H7 (cell line): ENCODE results near the gene CDCA5. TPM values are rescaled to one million over a fixed set of nuclear protein-coding genes. Genes with fewer than 3 reads are reported as not detected.
"Not testable (repeated sequence)": the region's sequence is repeated elsewhere in the genome, so short reads cannot be mapped to it uniquely, and the experiment has no call there.

ENCODE experiments used
- DNase-seq: peaks from one replicate; pipeline ENCODE4 v3.0.0; 2012
- H3K27me3 ChIP-seq: 2 replicates; pipeline ENCODE4 v1.6.0; 2011; ENCODE audit warnings: mild to moderate bottlenecking, low read length; ENCODE audit not compliant: control insufficient read depth, insufficient read depth
- H3K36me3 ChIP-seq: replicated peaks from 2 replicates; pipeline ENCODE4 v1.5.1; 2011; ENCODE audit warnings: low read length; ENCODE audit not compliant: control insufficient read depth, insufficient read depth
- H3K4me3 ChIP-seq: 2 replicates; pipeline ENCODE4 v1.5.1; 2011; ENCODE audit warnings: low read depth, mild to moderate bottlenecking, control low read depth, low read length, moderate library complexity; ENCODE audit not compliant: insufficient read depth
- total RNA-seq: library from RNA; depleted of rRNA; stranded (reverse); fragments of >200 nt; shearing (Covaris generic); gene quantifications from 2 replicates; pipeline ENCODE4 v1.2.3, GENCODE V29; 2014

Gene CDCA5
- total RNA-seq, 1 experiment from 2014 or later: 83.8 TPM

DNA sequence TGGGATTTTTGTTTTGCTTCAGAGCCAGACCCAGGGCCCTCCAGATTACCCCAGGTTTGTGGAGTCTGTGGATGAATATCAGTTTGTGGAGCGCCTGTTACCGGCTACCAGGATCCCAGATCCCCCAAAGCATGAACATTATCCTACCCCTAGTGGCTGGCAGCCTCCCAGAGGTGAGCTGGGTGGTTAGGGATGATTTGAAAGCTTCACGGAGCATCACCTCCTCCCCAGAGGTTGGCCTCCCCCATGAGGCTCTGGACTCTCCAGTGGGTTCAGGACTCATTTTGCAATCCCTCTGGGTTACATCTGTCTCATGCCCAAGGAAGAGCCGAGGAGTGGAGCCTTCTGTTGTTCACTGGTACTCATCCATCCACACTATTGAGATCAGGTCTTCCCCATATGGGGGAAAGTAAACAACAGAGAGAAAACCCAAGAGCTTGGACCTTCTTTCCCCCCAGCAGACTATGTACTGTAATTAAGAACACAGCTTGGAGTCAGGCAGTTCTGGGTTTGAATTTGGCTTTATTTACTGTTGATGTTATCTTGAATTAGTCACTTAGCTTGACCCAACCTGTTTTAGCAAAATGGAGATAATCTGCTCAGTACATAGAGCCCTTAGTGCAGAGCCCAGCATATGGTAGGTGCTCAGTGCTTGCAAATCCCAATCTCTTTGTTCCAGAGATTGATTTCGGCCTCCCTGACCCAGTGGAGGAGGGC is 40.8 kb upstream of the CDCA5 start:
- Histone ChIP-seq H3K27me3 (no peaks in the 10 kb centered on the region), H3K36me3 (peaks cover 50% of the 10 kb centered on the region), H3K4me3 (no peak overlapping the region)
- DNase-seq: no peak

DNA sequence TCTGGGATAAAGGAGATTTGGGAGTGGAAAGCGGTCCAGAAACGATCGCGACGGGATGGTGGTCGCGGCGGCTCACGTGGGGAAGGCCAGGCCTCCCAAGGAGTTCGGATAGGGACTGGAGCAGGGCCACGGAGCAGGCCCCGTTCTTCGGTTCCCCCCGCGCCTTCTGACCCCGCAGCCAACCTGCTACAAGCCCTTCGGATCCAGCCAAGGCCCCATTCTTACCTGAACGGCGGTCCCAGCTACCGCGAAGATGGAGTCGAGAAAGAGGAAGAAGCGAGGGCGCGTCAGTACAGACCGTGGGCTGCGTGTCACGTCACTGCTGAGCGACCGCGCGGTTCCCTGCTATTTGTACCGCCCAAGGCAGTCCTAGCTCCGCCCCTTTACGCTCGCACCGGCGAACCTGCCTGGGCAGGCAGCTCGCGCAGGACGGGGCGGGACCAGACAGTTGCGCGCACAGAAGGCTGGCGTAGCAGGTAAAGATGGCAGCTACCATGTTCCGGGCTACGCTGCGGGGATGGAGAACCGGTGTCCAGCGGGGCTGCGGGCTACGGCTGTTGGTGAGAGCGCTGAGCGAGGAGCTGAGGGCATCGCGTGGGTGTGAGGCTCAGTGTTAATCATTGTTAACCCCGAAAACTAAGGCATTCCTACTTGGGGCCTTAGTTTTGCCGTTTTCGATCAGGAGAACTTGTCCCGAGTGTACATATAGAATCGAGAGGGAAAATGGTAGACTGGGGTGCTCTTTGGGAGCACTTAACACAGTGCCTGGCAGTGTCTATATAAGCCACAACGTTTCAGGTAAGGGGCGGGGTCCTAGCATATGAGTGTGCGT is 38.2 kb upstream of the CDCA5 start, which contains the start of the genes FAU and MRPL49:
Gene FAU, minus strand, starts transcription at position 270 of the 832 bp plus-strand sequence. CDS start 321 bp downstream, outside the sequence.
Gene MRPL49, plus strand, starts transcription at position 457 of the 832 bp plus-strand sequence. Its CDS starts 26 bp downstream, at position 483.
- Histone ChIP-seq H3K4me3 (peak within 1 kb of the TSS; percentile 98), H3K36me3 (peaks cover 42% of the 10 kb centered on the region), H3K27me3 (no peaks in the 10 kb centered on the region)
- peak; percentile 98 for DNase-seq

GRCh38 chr11:65121447-65121864 is 37.6 kb upstream of the CDCA5 start:
- Histone ChIP-seq H3K4me3 (peak overlapping the region; percentile 98), H3K36me3 (peaks cover 37% of the 10 kb centered on the region)
- DNase-seq: peak; percentile 50

DNA sequence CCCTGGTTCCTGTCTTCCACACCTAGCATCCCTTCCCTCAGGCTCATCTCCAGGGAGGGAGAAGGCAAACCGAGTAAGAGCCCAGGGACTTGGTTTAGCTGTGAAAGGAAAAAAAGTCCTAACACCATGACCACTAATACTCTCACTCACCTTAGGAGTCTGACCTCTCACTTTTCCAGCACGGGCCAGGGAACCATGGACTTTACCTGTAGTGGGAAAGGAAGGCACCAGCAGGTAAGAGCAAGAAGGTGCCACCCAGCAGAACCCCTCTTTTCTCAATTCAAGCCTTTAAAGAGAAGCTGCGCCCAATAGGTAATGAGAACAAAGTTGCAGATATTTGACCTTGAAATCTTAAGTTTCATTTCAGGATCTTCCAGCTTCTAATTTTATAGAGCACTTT is 37.0 kb upstream of the CDCA5 start:
- DNase-seq: no peak
- Histone ChIP-seq H3K4me3 (peak overlapping the region; percentile 98), H3K27me3 (no peaks in the 10 kb centered on the region), H3K36me3 (peaks cover 37% of the 10 kb centered on the region)

More at GRCh38 chr11:65121447-65121864, 37.6 kb upstream of the CDCA5 start:
- H3K27me3 ChIP-seq: no peaks in the 10 kb centered on the region

- Histone ChIP-seq H3K36me3 (peaks cover 27% of the 10 kb centered on the region), H3K27me3 (no peaks in the 10 kb centered on the region), H3K4me3 (no peak overlapping the region)
- DNase-seq: no peak
Observed at GRCh38 chr11:65119670-65119995, 35.8 kb upstream of the CDCA5 start.

DNA sequence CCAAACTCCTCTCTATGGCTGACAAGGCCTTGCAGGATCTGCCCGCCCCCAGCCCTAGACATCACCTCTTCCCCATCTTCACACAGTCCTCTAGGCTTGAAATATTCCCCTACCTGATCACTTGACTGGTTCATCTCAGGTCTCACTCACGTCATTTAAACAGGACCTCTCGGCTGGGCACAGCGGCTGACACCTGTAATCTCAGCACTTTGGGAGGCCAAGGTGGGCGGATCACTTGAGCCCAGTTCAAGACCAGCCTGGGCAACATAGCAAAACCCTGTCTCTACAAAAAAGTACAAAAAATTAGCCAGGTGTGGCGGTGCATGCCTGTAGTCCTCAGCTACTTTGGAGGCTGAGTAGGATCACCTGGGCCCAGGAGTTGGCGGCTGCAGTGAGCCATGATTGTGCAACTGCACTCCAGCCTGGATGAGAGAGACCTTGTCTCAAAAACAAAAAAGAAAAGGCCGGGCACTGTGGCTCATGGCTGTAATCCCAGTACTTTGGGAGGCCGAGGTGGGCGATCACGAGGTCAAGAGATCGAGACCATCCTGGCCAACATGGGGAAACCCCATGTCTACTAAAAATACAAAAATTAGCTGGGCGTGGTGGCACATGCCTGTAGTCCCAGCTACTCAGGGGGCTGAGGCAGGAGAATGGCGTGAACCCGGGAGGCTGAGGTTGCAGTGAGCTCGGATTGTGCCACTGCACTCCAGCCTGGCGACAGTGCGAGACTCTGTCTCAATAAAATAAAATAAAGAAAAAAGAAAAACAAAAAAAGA is 35.2 kb upstream of the CDCA5 start:
- DNase-seq, H3K27me3 ChIP-seq, H3K4me3 ChIP-seq: not testable (repeated sequence)
- peaks cover 23% of the 10 kb centered on the region for H3K36me3 ChIP-seq

DNA sequence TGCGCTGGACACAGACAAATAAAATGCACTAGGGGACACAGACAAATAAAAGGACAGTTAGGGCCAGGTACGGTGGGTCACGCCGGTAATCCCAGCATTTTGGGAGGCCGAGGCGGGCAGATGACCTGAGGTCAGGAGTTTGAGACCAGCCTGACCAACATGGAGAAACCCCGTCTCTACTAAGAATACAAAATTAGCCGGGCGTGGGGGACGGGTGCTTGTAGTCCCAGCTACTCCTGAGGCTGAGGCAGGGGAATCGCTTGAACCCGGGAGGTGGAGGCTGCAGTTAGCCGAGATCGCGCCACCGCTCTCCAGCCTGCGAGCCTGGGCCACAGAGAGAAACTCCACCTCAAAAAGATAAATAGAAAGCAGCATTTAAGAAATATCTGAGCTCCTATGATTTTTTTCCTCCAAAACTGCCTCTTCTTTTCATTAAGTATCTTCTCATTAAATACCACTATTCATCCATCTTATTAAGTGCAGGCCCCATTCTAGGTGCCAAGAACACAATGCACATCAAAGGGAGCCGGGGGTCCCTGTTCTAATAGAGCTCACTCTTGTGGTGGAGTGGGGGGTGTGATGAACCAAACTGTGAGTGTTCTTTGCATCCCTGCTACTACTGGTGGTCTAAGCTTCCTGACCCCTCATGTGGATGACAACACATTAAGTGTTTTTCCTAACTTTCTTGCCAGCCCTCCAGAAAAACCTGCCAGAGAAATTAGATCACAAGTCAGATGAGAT is 34.4 kb upstream of the CDCA5 start:
- Histone ChIP-seq H3K4me3 (no peak overlapping the region), H3K36me3 (peaks cover 23% of the 10 kb centered on the region), H3K27me3 (no peaks in the 10 kb centered on the region)
- DNase-seq: no peak

DNA sequence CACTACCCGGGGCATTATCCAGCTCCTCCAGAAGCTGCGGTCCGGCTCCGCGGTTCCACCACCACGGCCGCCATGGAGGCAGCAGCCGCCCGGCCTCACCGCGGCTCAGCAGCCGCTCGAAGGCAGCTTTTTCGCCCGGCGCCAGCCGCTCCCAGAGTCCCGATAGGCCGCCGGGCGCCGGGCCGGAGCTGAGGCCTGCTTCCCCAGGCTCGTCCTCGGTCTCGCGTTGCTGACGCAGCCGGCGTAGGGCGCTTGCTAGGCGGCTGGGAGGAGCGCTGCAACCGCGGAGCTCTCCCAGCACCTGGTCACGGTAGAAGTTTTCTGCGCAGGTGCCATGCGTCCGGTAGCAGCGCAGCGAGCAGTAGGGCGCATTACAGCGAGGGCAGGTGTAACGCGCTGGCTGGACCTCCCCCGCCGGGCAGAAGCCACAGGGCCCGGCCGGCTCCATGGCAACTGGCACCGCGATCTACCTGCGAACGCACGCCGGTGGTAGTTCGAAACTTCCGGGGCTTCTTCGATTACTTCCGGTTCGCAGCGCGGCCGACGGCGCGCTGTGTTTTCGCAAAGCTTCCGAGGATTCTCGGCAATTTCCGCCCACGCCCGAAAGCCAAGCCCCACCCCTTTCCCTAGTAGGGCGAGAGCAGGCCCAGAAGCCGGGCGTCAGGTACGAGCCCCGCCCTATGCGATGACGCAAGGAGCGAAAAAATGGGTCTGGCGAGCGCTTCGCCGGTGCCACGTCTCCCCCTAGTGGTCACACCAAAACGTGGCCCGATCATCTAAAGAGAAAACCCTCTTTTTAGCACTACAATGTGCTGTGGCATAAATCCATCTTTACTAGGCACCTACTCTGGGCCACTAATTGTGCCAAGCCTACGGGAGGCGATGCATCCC is 33.6 kb upstream of the CDCA5 start, which contains the start of gene ZNHIT2:
Gene ZNHIT2, minus strand, starts transcription at position 496 of the 891 bp plus-strand sequence. Its CDS starts 48 bp downstream, at position 448.
- peak; percentile 97 for DNase-seq
- peaks cover 23% of the 10 kb centered on the region for H3K36me3 ChIP-seq
- peak within 1 kb of the TSS; percentile 92 for H3K4me3 ChIP-seq
- H3K27me3 ChIP-seq: no peaks in the 10 kb centered on the region

DNA sequence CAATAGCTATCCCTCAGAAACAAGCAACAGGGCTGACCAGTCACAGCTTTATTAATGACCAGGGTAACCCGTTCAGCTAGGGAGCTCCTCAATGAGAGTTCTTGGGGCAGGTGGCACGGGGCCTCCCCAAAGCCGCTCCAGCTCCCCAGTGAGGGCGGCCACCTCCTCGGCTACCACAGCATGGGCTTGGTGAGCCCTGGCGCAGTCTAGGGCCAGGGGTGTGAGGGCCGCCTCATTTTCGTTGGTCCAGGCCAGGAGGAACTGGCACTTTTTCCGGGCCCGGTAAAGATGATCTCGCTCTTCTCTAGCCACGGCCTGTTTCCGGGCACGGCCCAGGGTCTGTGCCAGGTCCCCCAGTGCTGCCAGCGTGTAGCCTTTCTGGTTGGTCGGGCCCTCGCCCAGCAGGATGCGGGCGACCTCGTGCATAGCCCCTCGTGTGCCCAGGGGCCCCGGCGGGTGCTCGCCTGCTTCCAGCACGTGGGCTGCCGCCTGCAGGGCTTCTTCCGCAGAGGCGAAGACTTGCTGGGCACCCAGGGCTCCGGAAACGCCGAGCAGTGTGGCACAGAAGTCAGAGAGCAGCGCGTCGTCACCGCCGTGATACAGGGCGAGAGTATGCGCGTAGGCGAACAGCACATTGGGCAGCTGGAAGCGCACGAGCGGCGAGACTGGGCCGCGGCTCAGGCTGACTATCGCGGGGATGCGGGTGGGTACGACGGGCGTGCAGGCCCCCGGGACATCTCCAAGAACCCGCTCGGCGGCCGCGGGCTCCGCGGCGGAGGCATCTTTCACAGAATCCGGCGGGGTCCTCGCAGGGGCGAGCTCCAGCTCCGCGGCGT is 32.7 kb upstream of the CDCA5 start:
- Histone ChIP-seq H3K36me3 (peaks cover 23% of the 10 kb centered on the region), H3K4me3 (peak overlapping the region; percentile 92), H3K27me3 (no peaks in the 10 kb centered on the region)
- DNase-seq: peak; percentile 73

- Histone ChIP-seq H3K27me3 (no peaks in the 10 kb centered on the region), H3K4me3 (no peak overlapping the region), H3K36me3 (peaks cover 15% of the 10 kb centered on the region)
- no peak for DNase-seq
Observed at GRCh38 chr11:65115361-65116082, 31.7 kb upstream of the CDCA5 start.

DNA sequence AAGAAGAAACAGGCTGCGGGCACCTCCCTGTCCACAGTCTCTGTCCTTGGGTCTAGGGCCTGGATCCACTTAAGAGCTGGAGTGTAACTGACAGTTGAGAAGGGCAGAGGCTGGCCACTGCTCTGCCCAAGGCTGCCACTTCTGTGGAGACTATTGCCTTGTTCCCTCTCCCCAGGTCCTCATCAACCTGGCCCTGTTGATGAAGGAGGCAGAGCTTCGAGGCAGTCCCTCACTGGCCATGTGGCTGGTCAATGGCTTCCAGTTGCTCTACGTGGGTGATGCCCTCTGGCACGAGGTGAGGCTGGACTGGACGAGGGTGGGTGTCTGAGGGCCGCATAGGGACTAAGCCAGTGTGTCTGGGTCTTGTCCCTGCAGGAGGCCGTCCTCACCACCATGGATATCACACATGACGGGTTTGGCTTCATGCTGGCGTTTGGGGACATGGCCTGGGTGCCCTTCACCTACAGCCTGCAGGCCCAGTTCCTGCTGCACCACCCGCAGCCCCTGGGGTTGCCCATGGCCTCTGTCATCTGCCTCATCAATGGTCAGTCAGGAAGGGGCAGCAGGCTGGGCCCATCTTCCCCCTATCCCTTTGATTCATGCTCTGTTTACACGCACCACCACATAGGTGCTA is 30.8 kb upstream of the CDCA5 start:
- DNase-seq: no peak

More for the DNA sequence above, 30.8 kb upstream of the CDCA5 start:
- no peaks in the 10 kb centered on the region for H3K27me3 ChIP-seq
- H3K36me3 ChIP-seq: peaks cover 7% of the 10 kb centered on the region
- no peak overlapping the region for H3K4me3 ChIP-seq
